Liver (tissue), 9 donors: Measurements from ENCODE around the gene ZDHHC11B. TPM values are rescaled to one million over a fixed set of nuclear protein-coding genes. Genes with fewer than 3 reads are reported as not detected.
A peak's percentile ranks its signal among the peaks of the same experiment; 100 is the strongest.

Experiments used
- DNase-seq: peaks from one replicate; pipeline ENCODE4 v3.0.0-alpha.2; 2017; ENCODE audit warnings: low spot score
- H3K27ac ChIP-seq, 2 donors: one replicate each; pipeline ENCODE4 v1.7.0; 2013; ENCODE audit warnings: inconsistent platforms in 2 of 2, low read length in 2 of 2, control low read depth in 1 of 2, low read depth in 1 of 2, mild to moderate bottlenecking in 1 of 2
- H3K27me3 ChIP-seq, 4 donors: one replicate each; pipeline versions ENCODE4 v1.6.1 to v1.7.0; 2013; ENCODE audit warnings: low read length in 3 of 4, inconsistent platforms in 1 of 4, mild to moderate bottlenecking in 1 of 4, moderate library complexity in 1 of 4; ENCODE audit not compliant: control insufficient read depth in 4 of 4, insufficient read depth in 4 of 4
- H3K36me3 ChIP-seq, 4 donors: one replicate each; pipeline versions ENCODE4 v1.6.1 to v1.7.0; 2013; ENCODE audit warnings: low read length in 3 of 4, mild to moderate bottlenecking in 3 of 4, low read depth in 1 of 4, moderate library complexity in 1 of 4; ENCODE audit not compliant: control insufficient read depth in 4 of 4, insufficient read depth in 3 of 4
- H3K4me1 ChIP-seq, 4 donors: one replicate each; pipeline versions ENCODE4 v1.6.1 to v1.7.0; 2013; ENCODE audit warnings: low read length in 3 of 4, mild to moderate bottlenecking in 3 of 4, moderate library complexity in 1 of 4; ENCODE audit not compliant: control insufficient read depth in 4 of 4, insufficient read depth in 4 of 4
- H3K4me3 ChIP-seq, 3 donors: one replicate each; pipeline versions ENCODE4 v1.6.1 to v1.7.0; 2013; ENCODE audit warnings: low read length in 3 of 3, control low read depth in 1 of 3, low read depth in 1 of 3, mild to moderate bottlenecking in 1 of 3
- H3K9ac ChIP-seq, 2 donors: one replicate each; pipeline ENCODE4 v1.7.0; 2013; ENCODE audit warnings: low read length in 2 of 2, mild to moderate bottlenecking in 2 of 2, moderate library complexity in 2 of 2, control low read depth in 1 of 2, low read depth in 1 of 2
- H3K9me3 ChIP-seq, 4 donors: one replicate each; pipeline versions ENCODE4 v1.6.1 to v1.7.0; 2013; ENCODE audit warnings: low read length in 3 of 4; ENCODE audit not compliant: control insufficient read depth in 4 of 4
- FOXA1 ChIP-seq: IDR thresholded peaks from 2 replicates; pipeline ENCODE4 v1.6.1; 2016; ENCODE audit warnings: antibody characterized with exemption
- GABPA ChIP-seq, 2 donors: IDR thresholded peaks in 1 of 2; conservative IDR thresholded peaks in 1 of 2; 2 replicates each; pipeline ENCODE4 v1.6.1; 2016; ENCODE audit warnings: antibody characterized with exemption in 2 of 2, mild to moderate bottlenecking in 1 of 2, moderate library complexity in 1 of 2
- HNF4A ChIP-seq, 2 donors: conservative IDR thresholded peaks; 2 replicates each; pipeline ENCODE4 v1.6.1; 2016; ENCODE audit warnings: antibody characterized with exemption in 2 of 2, mild to moderate bottlenecking in 2 of 2
- HNF4G ChIP-seq: IDR thresholded peaks from 2 replicates; pipeline ENCODE4 v1.6.1; 2016; ENCODE audit warnings: antibody characterized with exemption
- NR2F2 ChIP-seq: IDR thresholded peaks from 2 replicates; pipeline ENCODE4 v1.6.1; 2016; ENCODE audit warnings: antibody characterized with exemption
- RAD21 ChIP-seq, 2 donors: IDR thresholded peaks; 2 replicates each; pipeline ENCODE4 v1.6.1; 2016; ENCODE audit warnings: antibody characterized with exemption in 2 of 2, mild to moderate bottlenecking in 2 of 2
- SP1 ChIP-seq: IDR thresholded peaks from 2 replicates; pipeline ENCODE4 v1.6.1; 2018; ENCODE audit warnings: antibody characterized with exemption, mild to moderate bottlenecking
- TAF1 ChIP-seq: conservative IDR thresholded peaks from 2 replicates; pipeline ENCODE4 v1.6.1; 2016; ENCODE audit warnings: antibody characterized with exemption, mild to moderate bottlenecking
- WGBS: extraction: QIAGEN DNeasy Blood & Tissue Kit; methylation state at CpG from one replicate; pipeline ENCODE4 v1.1.7; 2013; 5-methylcytosine and 5-hydroxymethylcytosine counted together
- polyA plus RNA-seq, 2 donors: library from polyadenylated mRNA; stranded (reverse) in 1 of 2; unstranded in 1 of 2; fragments of 200-250 nt in 1 of 2; fragments of >200 nt in 1 of 2; fragmentation: Nextera tagmentation in 1 of 2; extraction: Ambion mirVana in 1 of 2; gene quantifications; one replicate each; pipeline versions ENCODE4 v1.2.1 to v1.2.3, GENCODE V29; 2013 to 2015
- total RNA-seq, 2 donors: library from RNA; depleted of rRNA; stranded (reverse); fragments of >200 nt; gene quantifications; one replicate each; pipeline ENCODE4 v1.2.3, GENCODE V29; 2014
- TF ChIP-seq, protein P1 (sequence below): IDR thresholded peaks from 2 replicates; pipeline ENCODE4 v1.6.1; 2016; ENCODE audit warnings: antibody characterized with exemption
- TF ChIP-seq, protein P2 (sequence below): IDR thresholded peaks from 2 replicates; pipeline ENCODE4 v1.6.1; 2016; ENCODE audit warnings: antibody characterized with exemption
- TF ChIP-seq, protein P3 (sequence below): IDR thresholded peaks from 2 replicates; pipeline ENCODE4 v1.6.1; 2016; ENCODE audit warnings: antibody characterized with exemption
- TF ChIP-seq, protein P4 (sequence below): fragments of 150-350 bp; IDR thresholded peaks from 2 replicates; pipeline ENCODE4 v1.5.1; 2017; ENCODE audit warnings: improper control_type of control experiment, low read depth, low read length; ENCODE audit not compliant: missing input control
- donor health status: healthy.
- donor health status: healthy.
- donor health status: healthy.
- donor health status: healthy.
- donor health status: healthy.

ZDHHC11B gene
- total and polyA plus RNA-seq, 4 donors, result 0.37 to 2.1 (median 0.62) TPM

DNA sequence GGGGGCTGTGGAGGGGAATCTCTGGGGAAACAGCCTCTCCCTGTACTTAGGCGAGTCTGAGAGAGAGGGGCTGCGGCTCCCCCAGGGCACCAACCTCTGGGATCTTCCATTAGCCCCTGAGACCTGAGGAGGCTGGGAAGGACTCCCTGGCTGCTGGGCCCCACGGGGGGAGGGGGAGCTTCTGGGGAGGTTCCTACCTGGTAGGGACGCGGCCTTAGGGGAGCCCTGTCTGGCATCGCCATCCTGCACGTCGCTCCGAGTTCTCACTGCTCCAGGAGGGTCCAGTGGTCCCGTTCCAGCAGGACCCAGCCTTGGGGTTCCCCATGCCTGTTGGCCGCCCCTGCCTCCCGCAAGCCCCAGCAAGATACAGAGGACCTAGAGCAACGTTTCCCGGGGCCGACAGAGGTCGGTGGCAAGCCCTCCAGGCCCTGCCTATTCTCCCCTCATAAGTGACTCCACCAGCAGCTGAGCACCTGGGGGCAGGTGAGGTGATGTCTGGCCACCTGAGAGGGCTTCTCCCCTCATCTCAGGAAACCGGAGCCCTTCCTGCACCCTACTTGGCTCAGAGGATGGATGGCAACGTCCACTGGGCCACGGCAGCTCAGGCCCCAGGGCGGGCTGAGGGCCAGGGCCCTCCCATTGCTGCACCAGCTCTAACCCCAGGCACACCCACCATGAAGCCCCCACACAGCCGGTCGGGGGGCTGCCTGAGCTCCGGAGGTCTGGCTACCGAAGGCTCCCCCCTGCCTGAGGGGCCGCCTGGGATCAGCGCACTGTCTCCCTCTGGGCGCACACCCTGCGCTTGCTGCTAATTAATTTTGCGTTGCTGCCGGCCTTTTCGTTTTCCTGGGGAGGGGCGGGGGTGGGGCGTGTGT is 113.9 kb downstream of the ZDHHC11B start:
- Histone ChIP-seq H3K4me1 (peaks cover 33 to 53% (median 46%) of the 10 kb centered on the region in 4 donors), H3K36me3 (peaks cover 0 to 6% (median 0%) of the 10 kb centered on the region in 4 donors), H3K9me3 (no peaks in the 10 kb centered on the region), H3K9ac (no peak overlapping the region), H3K4me3 (no peak overlapping the region), H3K27me3 (no peaks in the 10 kb centered on the region), H3K27ac (peak overlapping the region; percentile 58 to 64)
- DNase-seq, result no peak
- TF ChIP-seq NR2F2 (no peak), HNF4G (no peak), SP1 (no peak), HNF4A (conservative IDR thresholded peaks at IDR 0.05) (no peak), FOXA1 (no peak), GABPA (IDR thresholded peaks at IDR 0.05 in 1 of 2, conservative IDR thresholded peaks at IDR 0.05 in 1 of 2) (no peak)
- TF ChIP-seq, protein P1, sequence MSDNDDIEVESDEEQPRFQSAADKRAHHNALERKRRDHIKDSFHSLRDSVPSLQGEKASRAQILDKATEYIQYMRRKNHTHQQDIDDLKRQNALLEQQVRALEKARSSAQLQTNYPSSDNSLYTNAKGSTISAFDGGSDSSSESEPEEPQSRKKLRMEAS, result no peak
- TF ChIP-seq, protein P2, sequence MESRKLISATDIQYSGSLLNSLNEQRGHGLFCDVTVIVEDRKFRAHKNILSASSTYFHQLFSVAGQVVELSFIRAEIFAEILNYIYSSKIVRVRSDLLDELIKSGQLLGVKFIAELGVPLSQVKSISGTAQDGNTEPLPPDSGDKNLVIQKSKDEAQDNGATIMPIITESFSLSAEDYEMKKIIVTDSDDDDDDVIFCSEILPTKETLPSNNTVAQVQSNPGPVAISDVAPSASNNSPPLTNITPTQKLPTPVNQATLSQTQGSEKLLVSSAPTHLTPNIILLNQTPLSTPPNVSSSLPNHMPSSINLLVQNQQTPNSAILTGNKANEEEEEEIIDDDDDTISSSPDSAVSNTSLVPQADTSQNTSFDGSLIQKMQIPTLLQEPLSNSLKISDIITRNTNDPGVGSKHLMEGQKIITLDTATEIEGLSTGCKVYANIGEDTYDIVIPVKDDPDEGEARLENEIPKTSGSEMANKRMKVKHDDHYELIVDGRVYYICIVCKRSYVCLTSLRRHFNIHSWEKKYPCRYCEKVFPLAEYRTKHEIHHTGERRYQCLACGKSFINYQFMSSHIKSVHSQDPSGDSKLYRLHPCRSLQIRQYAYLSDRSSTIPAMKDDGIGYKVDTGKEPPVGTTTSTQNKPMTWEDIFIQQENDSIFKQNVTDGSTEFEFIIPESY, result no peak
- TF ChIP-seq, protein P3, sequence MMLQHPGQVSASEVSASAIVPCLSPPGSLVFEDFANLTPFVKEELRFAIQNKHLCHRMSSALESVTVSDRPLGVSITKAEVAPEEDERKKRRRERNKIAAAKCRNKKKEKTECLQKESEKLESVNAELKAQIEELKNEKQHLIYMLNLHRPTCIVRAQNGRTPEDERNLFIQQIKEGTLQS, result no peak
- TF ChIP-seq, protein P4, sequence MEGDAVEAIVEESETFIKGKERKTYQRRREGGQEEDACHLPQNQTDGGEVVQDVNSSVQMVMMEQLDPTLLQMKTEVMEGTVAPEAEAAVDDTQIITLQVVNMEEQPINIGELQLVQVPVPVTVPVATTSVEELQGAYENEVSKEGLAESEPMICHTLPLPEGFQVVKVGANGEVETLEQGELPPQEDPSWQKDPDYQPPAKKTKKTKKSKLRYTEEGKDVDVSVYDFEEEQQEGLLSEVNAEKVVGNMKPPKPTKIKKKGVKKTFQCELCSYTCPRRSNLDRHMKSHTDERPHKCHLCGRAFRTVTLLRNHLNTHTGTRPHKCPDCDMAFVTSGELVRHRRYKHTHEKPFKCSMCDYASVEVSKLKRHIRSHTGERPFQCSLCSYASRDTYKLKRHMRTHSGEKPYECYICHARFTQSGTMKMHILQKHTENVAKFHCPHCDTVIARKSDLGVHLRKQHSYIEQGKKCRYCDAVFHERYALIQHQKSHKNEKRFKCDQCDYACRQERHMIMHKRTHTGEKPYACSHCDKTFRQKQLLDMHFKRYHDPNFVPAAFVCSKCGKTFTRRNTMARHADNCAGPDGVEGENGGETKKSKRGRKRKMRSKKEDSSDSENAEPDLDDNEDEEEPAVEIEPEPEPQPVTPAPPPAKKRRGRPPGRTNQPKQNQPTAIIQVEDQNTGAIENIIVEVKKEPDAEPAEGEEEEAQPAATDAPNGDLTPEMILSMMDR, result no peak
- 71% methylated on average over 33 of the region's 33 CpGs for WGBS

DNA sequence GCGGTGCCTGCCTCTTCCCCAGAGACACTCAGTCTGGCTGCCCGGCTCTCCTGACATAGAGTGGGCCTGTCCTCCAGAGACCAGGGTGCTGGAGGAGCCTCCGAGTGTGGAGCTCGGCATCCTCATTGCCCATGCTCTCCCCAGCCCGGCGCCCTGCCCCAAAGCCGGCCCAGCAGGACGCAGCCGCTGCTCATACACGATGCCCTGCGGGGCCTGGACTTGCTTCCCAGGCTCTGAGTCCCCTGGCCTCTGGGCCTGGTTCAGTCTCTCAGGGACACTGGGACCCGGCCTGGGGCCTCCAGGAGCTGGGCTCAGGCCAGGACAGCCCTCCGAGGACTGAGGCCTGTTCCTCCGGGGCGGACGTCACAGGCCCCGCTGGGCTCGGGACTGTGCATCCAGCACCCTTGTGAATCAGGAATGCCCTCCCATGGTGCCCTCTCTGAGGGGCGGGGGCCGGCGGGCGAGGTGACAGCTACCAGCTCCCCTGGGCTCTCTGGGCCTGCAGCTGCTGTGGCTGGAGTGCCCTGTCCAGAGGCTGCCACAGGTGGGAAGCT is 114.6 kb downstream of the ZDHHC11B start:
- no peak for TF ChIP-seq TAF1
- TF ChIP-seq NR2F2, result no peak
- TF ChIP-seq, protein P4, result no peak
- TF ChIP-seq, protein P1, result no peak
- TF ChIP-seq, protein P3, result no peak
- no peak for TF ChIP-seq RAD21 (IDR thresholded peaks at IDR 0.05)
- no peak for TF ChIP-seq FOXA1
- H3K4me1 ChIP-seq, result peaks cover 34 to 48% (median 44%) of the 10 kb centered on the region in 4 donors
- H3K9ac ChIP-seq, result no peak overlapping the region
- H3K27ac ChIP-seq, result no peak overlapping the region
- WGBS, result 93% methylated on average over 22 of the region's 22 CpGs
- no peak for DNase-seq
- no peaks in the 10 kb centered on the region for H3K9me3 ChIP-seq
- H3K27me3 ChIP-seq, result no peaks in the 10 kb centered on the region
- peaks cover 0 to 6% (median 0%) of the 10 kb centered on the region in 4 donors for H3K36me3 ChIP-seq
- no peak overlapping the region for H3K4me3 ChIP-seq
